Progenitor cell of endocrine pancreas (in vitro differentiated cells): ENCODE measurements around the gene VEPH1. TPM values are rescaled to one million over a fixed set of nuclear protein-coding genes. Genes with fewer than 3 reads are reported as not detected.

Source experiments
- DNase-seq: peaks from one replicate; pipeline ENCODE4 v3.0.0; 2021; ENCODE audit warnings: low spot score; ENCODE audit not compliant: unreplicated experiment
- H3K27ac Mint-ChIP-seq: 2 replicates; pipeline ENCODE4 v1.8.0; 2021; ENCODE audit warnings: mild to moderate bottlenecking, moderate library complexity, mixed read lengths
- H3K27me3 Mint-ChIP-seq: 2 replicates; pipeline ENCODE4 v1.8.0; 2021; ENCODE audit warnings: mixed read lengths
- H3K36me3 Mint-ChIP-seq: 2 replicates; pipeline ENCODE4 v1.8.0; 2022; ENCODE audit warnings: mixed read lengths; ENCODE audit not compliant: insufficient read depth
- H3K4me1 Mint-ChIP-seq: 2 replicates; pipeline ENCODE4 v1.8.0; 2021; ENCODE audit warnings: low read depth, mixed read lengths
- H3K4me3 Mint-ChIP-seq: 2 replicates; pipeline ENCODE4 v1.8.0; 2021; ENCODE audit warnings: low read depth, mild to moderate bottlenecking, moderate library complexity, mixed read lengths
- H3K9me3 Mint-ChIP-seq: 2 replicates; pipeline ENCODE4 v1.8.0; 2021; ENCODE audit warnings: low read depth, mixed read lengths
- CTCF ChIP-seq: fragments of 200-600 bp; sonication (generic); IDR thresholded peaks from one replicate; pipeline ENCODE4 v1.5.0; 2021; ENCODE audit warnings: antibody characterized with exemption, mild to moderate bottlenecking; ENCODE audit not compliant: unreplicated experiment
- long read RNA-seq: library from polyadenylated mRNA; unstranded; transcript quantifications from one replicate; pipeline ENCODE4 v2.0.0, GENCODE V29; 2020
- total RNA-seq: library from RNA; stranded (reverse); gene quantifications from 2 replicates; pipeline ENCODE4 v1.2.1, GENCODE V29; 2021

Gene VEPH1
- 12.3 and 14.5 TPM in 2 replicates for total RNA-seq
- long read RNA-seq, partial matches to known transcripts: 17 of 35 reads
- long read RNA-seq, other reads (novel, unspliced or antisense): 16 of 35 reads

GRCh38 chr3:157502916-157503595 is at the start of gene VEPH1:
Gene VEPH1, minus strand, starts transcription at chr3:157503416. Its CDS starts 8,067 bp downstream, at chr3:157495349.
- H3K9me3 Mint-ChIP-seq: no peaks in the 10 kb centered on the region

GRCh38 chr3:157551961-157552360 is 48.7 kb upstream of the VEPH1 start:
- H3K4me3 Mint-ChIP-seq: no peak overlapping the region
- no peaks in the 10 kb centered on the region for H3K36me3 Mint-ChIP-seq
- no peak for TF ChIP-seq CTCF
- no peaks in the 10 kb centered on the region for H3K27me3 Mint-ChIP-seq
- DNase-seq: no peak
- no peak overlapping the region for H3K27ac Mint-ChIP-seq
- peaks cover 14% of the 10 kb centered on the region for H3K9me3 Mint-ChIP-seq
- H3K4me1 Mint-ChIP-seq: no peaks in the 10 kb centered on the region

More at GRCh38 chr3:157502916-157503595, at the start of gene VEPH1:
- no peak for DNase-seq
- Mint-ChIP-seq H3K27me3 (no peaks in the 10 kb centered on the region), H3K4me1 (peaks cover 44% of the 10 kb centered on the region), H3K36me3 (no peaks in the 10 kb centered on the region), H3K27ac (peak within 1 kb of the TSS; percentile 87), H3K4me3 (peak within 1 kb of the TSS; percentile 52)
- TF ChIP-seq CTCF: no peak

GRCh38 chr3:157549498-157549897 is 46.3 kb upstream of the VEPH1 start:
- Mint-ChIP-seq H3K36me3 (no peaks in the 10 kb centered on the region), H3K9me3 (peaks cover 14% of the 10 kb centered on the region), H3K4me1 (no peaks in the 10 kb centered on the region), H3K27ac (no peak overlapping the region), H3K27me3 (peaks cover 4% of the 10 kb centered on the region), H3K4me3 (no peak overlapping the region)
- no peak for DNase-seq
- no peak for TF ChIP-seq CTCF

DNA sequence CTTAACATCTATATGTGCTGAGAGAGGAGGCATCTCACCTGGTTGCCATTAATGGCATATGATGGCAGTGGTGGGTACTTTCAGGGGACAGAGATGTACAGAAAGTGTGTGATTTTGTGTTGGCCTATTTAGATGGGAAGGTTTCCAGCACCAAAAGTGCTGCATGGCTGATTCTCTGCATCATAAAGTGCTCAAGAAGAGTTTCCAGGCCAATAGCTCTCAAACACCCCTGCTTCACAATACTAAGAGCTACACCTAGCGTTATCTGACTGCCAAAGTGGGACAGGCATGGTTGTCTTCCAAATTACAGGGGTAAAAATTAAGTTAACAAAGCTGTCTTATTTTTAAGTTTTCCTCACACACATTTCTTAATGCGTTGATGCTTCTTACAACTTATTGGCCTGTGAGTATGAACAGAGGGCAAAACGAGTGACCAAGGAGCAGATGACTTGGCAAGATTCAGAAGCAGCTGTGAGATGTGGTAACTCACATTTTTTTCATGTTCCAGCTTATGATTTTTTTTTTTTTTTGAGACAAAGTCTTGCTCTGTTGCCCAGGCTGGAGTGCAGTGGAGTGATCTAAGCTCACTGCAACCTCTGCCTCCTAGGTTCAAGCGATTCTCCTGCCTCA is 41.4 kb upstream of the VEPH1 start:
- Mint-ChIP-seq H3K27me3 (peaks cover 17% of the 10 kb centered on the region), H3K36me3 (no peaks in the 10 kb centered on the region), H3K4me3 (no peak overlapping the region), H3K4me1 (no peaks in the 10 kb centered on the region), H3K9me3 (peaks cover 7% of the 10 kb centered on the region), H3K27ac (no peak overlapping the region)
- DNase-seq: no peak
- TF ChIP-seq CTCF: no peak

GRCh38 chr3:157543501-157544035 is 40.4 kb upstream of the VEPH1 start:
- TF ChIP-seq CTCF: no peak
- peaks cover 4% of the 10 kb centered on the region for H3K9me3 Mint-ChIP-seq
- peak overlapping the region; percentile 76 for H3K4me3 Mint-ChIP-seq
- H3K27ac Mint-ChIP-seq: no peak overlapping the region
- DNase-seq: no peak
- H3K36me3 Mint-ChIP-seq: no peaks in the 10 kb centered on the region
- no peaks in the 10 kb centered on the region for H3K4me1 Mint-ChIP-seq
- peaks cover 17% of the 10 kb centered on the region for H3K27me3 Mint-ChIP-seq
